GM10847 (cell line): ENCODE results near the gene SLC2A9.

Source experiments
- POLR2A ChIP-seq: IDR thresholded peaks from 2 replicates; pipeline ENCODE4 v1.6.1; 2011; ENCODE audit not compliant: insufficient read length; ENCODE audit errors: extremely low read depth

SLC2A9 gene

DNA sequence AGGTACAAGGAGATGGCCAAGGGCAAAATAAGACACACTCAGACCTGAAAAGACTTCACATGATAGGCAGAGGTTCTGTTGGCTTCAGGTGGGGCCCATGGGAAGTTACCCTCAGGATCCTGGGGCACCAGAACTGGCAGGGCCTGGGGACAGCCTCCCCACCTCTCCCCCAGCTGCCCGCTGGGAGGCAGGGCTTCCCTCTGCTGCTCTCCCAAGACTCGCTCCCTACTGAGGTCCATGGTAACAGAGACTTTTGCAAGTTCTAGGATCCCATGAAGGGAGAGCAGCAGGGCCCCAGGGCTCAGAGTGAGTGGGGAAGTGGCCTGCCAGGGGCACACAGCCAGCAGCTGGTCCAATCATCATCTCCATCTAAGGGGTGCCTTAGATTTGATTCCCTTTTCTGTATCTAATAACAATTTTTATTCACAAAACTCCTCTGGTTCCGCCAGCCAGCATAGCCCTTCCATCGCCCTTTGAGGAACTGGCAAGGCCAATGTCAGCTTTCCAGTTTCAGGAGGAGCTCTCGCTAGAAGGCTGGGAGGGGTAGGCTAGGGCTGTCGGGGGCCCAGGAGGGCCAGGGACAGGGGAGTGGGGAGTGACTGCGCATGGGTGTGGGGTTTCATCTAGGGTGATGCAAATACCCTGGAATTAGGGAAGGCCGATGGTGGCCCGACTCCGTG lies 78.2 kb downstream of the SLC2A9 start:
- TF ChIP-seq POLR2A = no peak

DNA sequence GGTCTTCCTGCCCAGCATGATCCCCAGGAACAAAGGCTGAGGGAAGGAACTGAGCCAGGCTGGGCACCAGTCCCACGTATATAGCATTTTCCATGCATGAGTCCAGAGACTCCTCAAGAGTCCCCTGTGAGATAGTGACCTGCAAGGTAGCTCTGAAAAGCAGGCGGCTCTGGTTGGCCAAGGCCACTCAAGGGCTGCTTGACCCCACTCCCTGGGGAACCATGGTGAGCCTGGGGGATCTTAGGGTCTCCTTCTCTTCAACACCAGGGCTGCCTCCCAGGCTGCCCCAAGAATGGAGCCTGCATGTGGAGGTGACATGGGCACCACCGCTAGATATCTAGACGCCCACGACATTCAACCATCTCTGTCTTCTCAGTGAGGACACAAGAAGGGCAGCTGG lies 79.2 kb downstream of the SLC2A9 start:
- TF ChIP-seq POLR2A = no peak

DNA sequence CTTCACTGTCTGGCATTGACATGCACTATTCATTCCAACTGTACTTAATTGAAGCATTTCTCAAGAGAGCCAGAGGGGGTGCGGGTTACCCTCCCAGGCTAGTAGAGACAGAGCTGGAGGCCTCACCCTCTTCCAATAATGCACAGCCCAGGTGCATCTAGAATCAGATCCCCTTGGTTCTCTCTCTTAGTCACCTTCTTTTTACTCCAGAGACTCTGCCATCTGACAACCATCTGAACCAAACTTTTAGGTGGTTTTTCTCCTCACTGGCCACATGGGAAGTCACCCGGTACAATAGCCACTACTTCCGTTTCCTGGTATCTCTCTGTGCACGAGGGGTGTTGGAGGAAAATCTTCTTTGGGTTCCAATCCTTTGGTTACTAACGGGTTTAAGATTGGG lies 81.3 kb downstream of the SLC2A9 start:
- TF ChIP-seq POLR2A = no peak

DNA sequence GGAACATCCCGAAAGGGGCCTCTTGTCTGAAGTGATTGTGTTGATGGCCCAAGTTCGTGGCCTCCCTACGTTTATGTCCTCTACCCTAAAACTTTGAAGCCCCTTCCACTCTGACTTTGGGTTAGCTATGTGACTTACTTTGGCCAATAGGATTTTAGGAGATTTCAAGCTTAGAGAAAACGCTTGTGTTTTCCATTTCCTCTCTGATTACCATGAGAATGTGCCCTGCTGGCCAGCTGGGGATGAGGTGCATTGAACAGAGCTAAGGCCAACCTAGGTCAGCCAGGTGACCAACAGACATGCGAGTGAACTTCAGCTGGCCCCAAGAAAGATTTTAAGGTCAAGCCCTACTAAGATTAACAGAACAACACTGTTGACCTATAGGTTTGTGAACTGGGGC lies 82.4 kb downstream of the SLC2A9 start:
- no peak for TF ChIP-seq POLR2A

DNA sequence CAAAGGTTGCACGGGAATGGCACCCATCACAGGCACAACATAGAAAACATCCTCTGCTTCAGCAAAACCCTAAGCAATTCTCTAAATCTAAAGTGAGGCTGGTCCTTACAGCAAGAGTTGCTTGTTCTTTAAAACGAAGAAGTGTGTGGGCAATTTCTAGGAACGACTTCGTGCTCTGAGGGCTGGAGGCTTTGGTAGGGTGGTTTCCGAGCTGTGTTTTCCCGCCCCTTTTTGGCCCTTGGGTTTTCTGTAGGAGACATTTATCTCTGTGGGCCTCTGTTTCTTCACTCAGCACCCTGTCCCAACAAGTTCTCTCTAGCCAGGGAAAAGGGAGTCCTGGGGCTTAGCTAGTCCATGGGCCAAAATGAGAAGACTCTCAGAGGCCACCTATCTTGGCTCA lies 84.2 kb downstream of the SLC2A9 start:
- no peak for TF ChIP-seq POLR2A

DNA sequence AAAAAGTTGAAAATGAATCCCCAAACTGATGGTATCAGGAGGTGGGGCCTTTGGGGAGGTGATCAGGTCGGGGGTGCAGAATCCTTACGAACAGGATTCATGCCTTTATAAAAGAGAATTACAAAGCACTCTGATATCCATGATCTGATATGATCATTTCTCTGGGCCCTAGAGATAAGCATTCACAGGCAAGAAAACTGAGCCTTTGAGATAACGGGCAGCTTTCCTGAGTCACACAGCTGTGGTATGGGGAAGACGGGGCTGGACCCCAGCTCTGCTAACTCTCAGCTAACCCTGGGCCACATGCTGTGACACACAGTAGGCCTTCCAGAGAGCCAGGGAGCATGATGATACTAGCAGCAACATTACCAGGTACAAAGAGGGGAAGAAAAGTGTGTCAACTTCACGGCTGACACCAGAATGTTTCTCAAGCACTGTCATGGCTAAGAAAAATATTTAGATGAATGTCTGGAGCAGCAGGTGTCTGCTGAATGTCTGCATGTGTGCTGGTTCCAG lies 85.1 kb downstream of the SLC2A9 start:
- TF ChIP-seq POLR2A = no peak

DNA sequence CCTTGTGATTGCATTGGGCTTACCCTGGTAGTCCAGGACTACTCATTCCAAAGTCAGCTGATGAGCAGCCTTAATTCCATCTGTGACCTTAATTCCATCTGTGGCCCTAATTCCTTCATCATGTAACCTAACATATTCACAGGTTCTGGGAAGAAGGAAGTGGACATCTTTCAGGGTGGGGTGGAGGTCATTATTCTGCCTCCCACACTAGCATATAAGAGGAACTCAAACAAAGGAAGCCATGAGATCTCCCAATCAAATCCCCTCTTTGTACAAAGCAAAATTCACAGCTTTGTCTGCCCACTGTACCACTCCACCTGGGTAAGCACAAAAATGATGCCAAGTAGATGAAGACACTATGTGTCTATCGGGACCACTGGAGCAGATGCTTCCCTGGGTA lies 87.3 kb downstream of the SLC2A9 start:
- TF ChIP-seq POLR2A = no peak

DNA sequence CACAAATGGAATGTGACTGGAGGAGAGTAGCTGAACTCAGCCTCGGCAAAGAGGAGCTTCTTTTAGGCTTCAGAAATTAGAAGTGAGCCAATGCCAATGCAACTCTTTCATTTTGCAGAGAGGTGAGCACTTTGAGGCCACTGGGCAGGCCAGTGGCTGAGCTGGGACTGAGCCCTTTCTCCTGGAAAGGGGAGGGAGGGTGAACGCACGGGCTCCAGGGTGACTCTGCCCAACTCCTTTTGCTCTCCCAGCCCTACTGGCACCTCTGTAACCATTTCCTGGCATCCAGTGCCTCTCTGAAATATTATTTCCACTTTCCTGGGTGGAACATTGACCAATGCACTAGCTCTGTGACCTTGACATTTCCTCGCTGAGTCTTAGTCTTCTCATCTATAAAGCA lies 88.1 kb downstream of the SLC2A9 start:
- TF ChIP-seq POLR2A = no peak

DNA sequence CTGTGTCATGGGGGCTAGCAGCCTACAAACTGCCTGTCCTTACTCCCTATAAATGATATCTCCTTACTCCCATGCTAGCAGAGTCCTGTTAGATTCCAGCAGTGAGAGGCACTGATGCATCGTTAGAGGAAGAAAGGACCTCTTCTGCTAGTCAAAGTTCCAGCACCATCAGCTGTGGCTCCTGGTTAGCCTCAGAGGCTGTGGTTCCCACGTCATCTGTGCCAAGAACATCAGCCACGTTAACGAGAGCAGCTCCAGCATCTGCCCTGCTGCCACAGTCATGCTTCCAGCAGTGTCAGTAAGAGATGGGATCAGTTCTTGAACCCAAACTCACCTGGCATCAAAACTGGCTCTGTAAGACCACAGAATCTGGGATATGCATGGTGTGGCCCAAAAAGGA lies 88.5 kb downstream of the SLC2A9 start:
- no peak for TF ChIP-seq POLR2A

DNA sequence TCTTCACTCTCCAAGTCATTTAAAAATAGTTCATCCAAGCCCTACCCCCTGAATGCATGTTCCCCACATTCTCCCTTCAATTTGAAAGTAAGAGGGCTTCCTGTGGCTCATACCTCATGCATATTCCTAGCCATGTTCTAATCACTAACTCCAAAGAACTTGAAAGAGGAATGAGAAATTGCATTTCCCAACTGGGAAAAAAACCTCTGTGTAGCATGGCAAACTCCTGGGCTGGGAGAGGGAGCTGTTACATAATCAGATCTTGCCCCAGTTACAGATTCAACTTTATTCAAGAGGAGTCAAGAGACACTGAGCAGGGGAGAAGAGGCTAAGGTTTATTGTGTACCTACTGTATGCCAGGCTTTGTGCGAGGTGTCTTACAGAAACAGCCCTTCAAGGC lies 90.2 kb downstream of the SLC2A9 start:
- TF ChIP-seq POLR2A = no peak

DNA sequence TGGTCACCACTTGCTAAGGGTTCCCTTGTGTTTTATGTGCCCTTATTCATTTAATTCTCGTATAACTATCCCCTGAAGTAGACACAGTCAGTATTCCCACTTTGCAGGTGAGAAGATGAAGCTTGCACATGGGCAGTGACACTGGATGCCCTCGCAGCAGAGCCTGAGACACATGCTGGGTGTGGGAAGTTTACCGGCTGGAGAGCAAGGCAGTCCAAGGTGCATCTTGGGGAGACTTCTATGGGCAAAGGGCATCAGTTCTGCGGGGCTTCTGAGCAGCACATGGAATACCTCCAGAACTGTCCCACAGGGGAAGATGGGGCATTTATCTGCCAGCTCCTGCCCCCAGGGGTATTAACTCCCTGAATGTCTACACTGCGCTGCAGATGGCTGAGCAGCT lies 92.2 kb downstream of the SLC2A9 start:
- TF ChIP-seq POLR2A = no peak

DNA sequence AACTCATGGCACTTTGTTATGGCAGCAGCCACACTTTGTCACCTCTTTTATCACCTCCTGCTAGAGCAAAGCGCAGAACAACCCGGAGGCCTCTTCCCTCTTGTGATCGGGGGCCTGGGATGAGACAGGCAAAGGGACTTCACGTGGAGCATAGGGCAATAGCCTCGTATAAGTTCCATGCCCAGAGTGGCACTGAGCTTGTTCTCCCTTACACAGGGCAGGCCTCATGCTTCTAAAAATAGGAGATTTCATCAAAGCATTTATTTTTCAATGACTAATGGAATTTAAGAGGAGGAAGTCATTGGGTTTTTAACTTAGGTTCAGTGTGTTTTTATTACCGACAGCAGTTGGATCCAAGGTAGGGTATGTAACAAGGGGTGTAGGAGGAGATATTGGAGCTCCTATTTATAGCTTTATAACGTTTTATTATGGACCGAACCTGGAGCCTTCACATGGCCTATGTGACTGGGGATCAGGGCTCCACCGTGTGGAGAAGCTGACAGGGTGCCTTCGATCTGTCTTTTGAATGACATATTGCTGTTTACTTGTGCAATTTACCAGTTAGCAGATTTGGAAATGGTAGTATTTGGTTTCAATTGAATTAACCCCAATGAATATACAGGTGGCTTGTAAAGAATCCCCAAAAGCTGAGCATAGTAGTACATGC lies 93.8 kb downstream of the SLC2A9 start:
- TF ChIP-seq POLR2A = no peak

DNA sequence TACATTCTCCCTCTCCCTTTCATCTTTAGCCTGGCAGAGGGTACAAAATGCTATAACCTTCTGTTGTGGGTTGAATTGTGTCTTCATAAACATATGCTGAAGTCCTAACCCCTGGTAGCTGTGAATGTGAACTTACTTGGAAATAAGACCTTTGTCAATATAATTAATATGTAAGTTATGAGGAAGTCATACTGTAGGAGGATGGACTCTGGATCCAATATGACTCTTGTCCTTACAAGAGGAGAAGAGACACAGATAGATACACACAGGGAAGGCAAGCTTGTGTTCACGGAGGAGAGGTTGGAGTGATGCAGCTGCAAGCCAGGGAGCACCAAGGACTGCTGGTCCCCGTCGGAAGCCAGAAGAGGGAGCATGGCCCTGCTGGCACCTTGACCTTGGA lies 94.7 kb downstream of the SLC2A9 start:
- no peak for TF ChIP-seq POLR2A

DNA sequence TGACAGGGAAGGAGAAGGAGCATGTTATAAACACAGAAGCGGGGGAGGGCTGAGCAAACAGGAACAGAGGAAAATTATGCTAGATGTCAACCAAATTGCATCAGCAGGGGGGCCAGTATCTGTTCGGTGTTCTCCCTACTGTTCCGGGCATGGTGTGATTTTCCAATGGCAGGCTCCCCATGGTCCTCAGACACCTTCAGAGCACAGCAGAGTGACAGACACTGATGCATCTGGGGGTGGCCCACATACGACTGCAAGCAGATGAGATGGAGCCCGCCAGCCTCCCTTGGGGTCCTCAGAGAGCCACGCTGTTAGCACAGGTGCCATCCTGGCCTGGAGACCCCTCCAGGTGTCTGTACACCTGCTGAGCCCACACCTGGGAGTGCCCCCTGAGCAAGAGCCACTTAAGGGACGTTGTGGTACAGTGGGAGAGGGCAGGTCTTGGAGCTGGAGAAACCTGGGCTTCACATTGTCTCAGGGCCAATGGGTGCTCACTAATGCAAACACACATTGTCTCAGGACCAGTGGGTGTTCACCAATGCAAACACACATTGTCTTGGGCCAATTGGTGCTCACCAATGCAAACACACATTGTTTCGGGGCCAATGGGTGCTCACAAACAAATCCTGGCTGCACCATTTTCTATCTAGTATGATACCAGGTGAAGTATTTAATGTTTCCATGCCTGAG lies 95.4 kb downstream of the SLC2A9 start:
- no peak for TF ChIP-seq POLR2A

DNA sequence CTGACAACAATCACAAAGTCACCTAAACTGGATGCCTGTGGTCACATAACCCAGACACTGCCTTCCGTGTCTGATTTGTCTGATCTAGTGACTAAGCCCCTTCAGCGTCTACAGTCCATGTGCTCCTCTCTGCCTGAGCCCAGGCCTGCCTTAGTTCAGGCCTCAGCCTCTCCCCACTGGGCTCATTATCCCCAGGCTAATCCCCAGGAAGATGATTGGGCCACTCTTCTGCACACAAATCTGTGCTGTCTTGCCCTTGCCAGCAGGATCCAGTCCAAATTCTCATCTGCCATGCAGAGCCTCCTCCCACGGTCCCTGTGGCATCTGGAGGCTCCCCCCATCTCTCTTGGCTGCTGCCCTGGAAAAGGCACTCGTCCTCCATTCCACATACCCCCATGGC lies 96.5 kb downstream of the SLC2A9 start:
- TF ChIP-seq POLR2A = no peak

DNA sequence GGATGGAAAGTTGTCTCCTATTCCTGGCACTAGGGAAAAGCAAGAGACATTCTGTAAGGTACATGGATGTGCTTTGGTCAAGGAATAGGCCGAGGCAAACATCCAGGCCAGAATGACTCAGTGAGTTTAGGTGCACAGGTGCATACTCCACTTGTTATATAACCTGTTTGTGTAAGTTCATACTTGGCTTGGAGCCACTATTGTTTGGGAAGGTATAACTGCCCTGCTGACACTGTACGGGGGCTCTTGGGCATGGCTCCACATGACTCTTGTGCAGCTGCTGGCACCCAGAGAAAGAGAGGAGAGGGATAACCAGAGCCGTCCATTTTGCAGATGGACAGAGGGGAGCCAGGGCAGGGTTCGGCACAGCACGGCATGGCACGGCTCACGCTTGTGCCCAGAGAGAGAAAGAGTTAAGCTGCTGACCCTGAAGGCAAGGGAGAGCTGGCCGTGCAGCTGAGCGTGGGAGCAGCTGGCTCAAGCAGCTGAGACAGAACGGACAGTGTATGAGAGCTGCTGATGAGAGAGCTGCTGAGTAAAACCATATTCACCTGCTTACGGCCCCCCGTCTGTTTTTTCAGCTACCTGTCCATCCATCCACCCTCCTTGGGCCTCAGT lies 98.0 kb downstream of the SLC2A9 start:
- TF ChIP-seq POLR2A = no peak
